Spleen (tissue), 7 donors: Measurements from ENCODE around the gene TSEN54.

Source experiments
- POLR2A ChIP-seq, 3 donors: fragments of 450-650 bp; IDR thresholded peaks; one replicate each; pipeline ENCODE4 v1.5.1; 2017; ENCODE audit warnings: antibody characterized with exemption in 3 of 3, mild to moderate bottlenecking in 1 of 3
- POLR2AphosphoS5 ChIP-seq, 3 donors: sonication (generic); formaldehyde crosslinking; IDR thresholded peaks; one replicate each; pipeline ENCODE4 v1.5.1; 2017; ENCODE audit warnings: antibody characterized with exemption in 3 of 3
- TF ChIP-seq, protein P1 (sequence below), 11 experiments: fragments of 200-600 bp in 7 of 11; fragments of 450-650 bp in 4 of 11; sonication (generic) in 4 of 11; IDR thresholded peaks in 8 of 11; conservative IDR thresholded peaks in 3 of 11; 1 replicate in 7 of 11; 2 replicates in 4 of 11; pipeline versions ENCODE4 v1.4.0 to v1.8.0; 2016 to 2021; ENCODE audit warnings: antibody characterized with exemption in 11 of 11, inconsistent platforms in 4 of 11, mild to moderate bottlenecking in 1 of 11
- donor health status: DM: no; HTN: no; CAD: no; lungs with moderate emphysema.
- donor health status: DM: no; HTN: no; CAD: no.
- donor health status: DM: no; HTN: no; CAD: no.

DNA sequence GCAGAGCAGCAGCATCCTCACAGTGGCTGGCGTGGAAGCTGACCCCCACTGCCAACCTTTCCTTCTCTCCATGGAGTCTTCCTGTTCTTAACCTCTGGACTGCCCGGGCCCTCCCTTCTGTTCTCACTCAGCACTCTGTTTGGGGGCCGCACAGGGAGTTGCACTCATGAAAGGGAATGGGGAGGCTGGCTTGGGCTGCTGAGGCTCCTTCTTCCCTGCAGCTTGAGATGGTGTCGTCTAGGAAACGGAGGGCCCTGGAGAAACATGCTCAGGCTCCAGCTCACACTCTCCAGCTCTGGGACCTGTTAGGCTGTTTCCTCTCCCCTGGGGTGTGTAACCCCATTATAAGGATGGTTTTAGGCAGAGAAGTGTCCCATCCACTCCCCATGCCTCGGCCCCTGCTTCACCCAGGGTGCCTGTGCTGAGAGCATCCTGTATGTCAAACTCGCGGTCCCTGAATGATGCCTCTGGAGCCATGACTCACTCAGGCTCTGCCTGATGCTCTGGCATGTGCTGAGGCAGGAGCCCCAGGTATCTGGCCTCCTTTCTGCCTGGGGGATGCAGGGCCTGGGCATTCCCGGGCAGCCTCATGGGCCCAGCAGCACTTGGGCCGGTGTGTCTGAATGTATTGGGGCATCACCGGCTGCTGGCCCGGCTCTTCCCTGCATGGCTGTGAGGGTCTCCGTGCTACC lies 41.0 kb upstream of the TSEN54 start:
- TF ChIP-seq, protein P1, sequence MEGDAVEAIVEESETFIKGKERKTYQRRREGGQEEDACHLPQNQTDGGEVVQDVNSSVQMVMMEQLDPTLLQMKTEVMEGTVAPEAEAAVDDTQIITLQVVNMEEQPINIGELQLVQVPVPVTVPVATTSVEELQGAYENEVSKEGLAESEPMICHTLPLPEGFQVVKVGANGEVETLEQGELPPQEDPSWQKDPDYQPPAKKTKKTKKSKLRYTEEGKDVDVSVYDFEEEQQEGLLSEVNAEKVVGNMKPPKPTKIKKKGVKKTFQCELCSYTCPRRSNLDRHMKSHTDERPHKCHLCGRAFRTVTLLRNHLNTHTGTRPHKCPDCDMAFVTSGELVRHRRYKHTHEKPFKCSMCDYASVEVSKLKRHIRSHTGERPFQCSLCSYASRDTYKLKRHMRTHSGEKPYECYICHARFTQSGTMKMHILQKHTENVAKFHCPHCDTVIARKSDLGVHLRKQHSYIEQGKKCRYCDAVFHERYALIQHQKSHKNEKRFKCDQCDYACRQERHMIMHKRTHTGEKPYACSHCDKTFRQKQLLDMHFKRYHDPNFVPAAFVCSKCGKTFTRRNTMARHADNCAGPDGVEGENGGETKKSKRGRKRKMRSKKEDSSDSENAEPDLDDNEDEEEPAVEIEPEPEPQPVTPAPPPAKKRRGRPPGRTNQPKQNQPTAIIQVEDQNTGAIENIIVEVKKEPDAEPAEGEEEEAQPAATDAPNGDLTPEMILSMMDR (IDR thresholded peaks at IDR 0.05 in 8 of 11, conservative IDR thresholded peaks at IDR 0.05 in 3 of 11), result no peak
- TF ChIP-seq POLR2AphosphoS5 (IDR thresholded peaks at IDR 0.05) (no peak), POLR2A (IDR thresholded peaks at IDR 0.05) (no peak)
